GM21515 (cell line): ENCODE results near the gene ZDHHC17.
A peak's percentile ranks its signal among the peaks of the same experiment; 100 is the strongest.
"Not testable (repeated sequence)": the region's sequence is repeated elsewhere in the genome, so short reads cannot be mapped to it uniquely, and the experiment has no call there.

Experiments
- ATAC-seq: cut with Tn5 transposase; IDR thresholded peaks from one replicate; pipeline ENCODE4 v1.9.1; 2021; ENCODE audit not compliant: unreplicated experiment

ZDHHC17 gene, protein sequence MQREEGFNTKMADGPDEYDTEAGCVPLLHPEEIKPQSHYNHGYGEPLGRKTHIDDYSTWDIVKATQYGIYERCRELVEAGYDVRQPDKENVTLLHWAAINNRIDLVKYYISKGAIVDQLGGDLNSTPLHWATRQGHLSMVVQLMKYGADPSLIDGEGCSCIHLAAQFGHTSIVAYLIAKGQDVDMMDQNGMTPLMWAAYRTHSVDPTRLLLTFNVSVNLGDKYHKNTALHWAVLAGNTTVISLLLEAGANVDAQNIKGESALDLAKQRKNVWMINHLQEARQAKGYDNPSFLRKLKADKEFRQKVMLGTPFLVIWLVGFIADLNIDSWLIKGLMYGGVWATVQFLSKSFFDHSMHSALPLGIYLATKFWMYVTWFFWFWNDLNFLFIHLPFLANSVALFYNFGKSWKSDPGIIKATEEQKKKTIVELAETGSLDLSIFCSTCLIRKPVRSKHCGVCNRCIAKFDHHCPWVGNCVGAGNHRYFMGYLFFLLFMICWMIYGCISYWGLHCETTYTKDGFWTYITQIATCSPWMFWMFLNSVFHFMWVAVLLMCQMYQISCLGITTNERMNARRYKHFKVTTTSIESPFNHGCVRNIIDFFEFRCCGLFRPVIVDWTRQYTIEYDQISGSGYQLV

DNA sequence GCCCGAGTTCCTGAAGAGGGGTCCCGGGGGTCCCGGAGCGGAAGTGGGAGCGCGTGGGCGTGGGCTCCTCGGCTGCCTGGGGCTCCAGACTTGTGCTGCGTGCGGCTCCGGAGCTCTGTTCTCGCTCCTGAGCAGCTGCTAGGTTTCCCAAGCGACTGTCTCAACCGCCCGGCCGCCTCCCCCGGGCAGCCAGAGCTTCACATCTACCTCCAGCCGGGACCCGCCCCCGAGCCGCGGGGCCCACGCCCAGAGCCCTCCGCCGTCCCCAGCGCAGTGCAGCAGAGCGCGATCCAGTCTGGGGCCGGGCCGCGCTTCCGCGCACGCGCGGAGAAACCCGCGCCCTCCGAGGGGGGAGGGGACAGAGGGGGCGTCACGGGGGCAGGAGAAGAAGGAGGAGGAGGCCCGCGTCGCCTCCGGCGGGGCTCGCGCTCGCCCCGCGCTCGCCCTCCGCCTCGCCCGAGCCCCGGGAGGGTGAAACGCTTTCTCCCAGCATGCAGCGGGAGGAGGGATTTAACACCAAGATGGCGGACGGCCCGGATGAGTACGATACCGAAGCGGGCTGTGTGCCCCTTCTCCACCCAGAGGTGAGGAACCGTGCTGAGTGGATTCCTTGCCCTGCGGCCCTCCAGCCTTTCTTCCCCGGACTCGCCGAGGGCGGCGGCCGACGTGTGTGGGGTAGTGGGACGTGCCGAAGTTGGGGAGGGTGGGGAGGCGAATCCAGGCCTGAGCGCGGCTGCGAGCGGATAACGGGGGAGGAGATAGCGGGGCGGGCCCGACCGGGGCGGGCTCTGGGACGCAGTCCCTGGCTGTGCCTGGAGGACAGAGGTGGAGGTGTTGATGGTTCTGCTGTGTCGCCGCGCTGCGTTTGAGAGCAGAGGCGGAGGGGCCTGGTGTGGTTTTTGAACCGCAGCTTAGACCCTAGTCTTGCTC is at the start of gene ZDHHC17:
Gene ZDHHC17, plus strand, starts transcription at position 370 of the 930 bp plus-strand sequence. Its CDS starts 122 bp downstream, at position 492.
- ATAC-seq, result peak; percentile 94

DNA sequence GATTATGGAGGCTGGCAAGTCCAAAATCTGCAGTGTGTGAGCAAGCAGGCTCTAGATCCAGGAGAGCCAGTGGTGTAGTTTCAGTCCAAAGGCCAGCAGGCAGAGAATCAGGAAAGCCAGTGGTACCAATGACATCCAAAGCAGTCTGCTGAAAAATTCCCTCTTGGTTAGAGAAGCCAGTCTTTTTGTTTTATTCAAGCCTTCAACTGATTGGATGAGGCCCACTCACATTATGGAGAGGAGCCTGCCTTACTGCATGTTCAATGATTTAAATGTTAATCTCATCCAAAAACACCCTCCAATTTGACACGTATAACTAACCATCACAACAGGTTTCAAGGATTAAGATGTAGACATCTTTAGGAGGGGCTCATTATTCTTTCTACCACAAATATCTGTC is 49.5 kb upstream of the ZDHHC17 start:
- no peak for ATAC-seq

DNA sequence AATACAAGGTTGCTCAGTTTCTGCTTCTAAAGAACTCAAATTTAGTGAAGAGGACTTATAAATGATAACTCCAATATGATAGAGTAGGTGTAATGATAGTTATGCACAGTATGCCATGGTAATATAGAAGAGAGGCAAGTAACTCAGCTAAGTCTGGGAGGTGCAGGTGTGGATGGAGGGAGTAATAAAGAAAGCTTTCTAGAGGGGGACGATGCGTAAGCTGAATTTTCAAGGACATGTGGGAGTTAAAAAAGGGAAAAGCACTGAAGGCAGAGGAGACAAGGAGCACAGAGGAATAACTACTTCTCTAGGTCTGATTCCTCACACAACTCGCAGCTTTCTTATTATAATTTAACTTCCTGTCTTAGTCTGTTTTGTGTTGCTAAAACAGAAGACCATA is 49.1 kb upstream of the ZDHHC17 start:
- ATAC-seq, result no peak

DNA sequence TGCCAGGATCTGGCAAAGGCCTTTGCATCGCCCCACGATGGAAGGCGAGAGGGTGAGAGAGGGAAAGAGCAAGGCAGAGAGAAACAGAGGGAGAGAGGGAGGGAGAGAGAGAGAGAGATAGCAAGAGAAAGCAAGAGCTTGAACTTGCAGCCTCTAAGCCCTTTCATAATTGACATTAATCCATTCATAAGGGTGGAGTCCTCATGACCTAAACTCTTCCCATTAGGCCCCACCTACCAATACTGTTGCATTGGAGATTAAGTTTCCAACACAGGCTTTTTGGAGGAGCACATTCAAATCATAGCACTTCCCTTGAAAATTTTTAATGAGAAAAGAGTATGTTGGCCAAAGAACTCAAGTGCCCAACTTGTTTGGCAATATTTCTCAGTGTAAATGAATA is 48.6 kb upstream of the ZDHHC17 start:
- ATAC-seq, result no peak

DNA sequence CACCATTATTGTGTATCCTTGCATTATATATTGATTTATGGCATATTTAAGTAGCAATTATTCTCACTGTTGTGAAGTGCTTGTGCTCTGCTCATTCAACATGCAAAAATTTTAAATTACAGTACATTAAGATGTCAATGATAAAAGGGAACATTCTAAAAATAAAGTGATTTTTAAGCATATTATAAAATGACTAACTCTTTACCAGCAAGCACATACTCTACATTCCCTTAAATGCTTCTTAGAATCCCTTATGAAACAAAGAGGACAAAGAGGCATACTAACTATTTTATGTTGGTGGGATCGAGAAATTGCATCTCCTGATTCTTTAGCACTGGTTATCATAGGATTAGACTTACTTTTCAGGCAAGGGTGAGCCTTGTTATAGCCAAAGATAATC is 46.6 kb upstream of the ZDHHC17 start:
- ATAC-seq, result no peak

DNA sequence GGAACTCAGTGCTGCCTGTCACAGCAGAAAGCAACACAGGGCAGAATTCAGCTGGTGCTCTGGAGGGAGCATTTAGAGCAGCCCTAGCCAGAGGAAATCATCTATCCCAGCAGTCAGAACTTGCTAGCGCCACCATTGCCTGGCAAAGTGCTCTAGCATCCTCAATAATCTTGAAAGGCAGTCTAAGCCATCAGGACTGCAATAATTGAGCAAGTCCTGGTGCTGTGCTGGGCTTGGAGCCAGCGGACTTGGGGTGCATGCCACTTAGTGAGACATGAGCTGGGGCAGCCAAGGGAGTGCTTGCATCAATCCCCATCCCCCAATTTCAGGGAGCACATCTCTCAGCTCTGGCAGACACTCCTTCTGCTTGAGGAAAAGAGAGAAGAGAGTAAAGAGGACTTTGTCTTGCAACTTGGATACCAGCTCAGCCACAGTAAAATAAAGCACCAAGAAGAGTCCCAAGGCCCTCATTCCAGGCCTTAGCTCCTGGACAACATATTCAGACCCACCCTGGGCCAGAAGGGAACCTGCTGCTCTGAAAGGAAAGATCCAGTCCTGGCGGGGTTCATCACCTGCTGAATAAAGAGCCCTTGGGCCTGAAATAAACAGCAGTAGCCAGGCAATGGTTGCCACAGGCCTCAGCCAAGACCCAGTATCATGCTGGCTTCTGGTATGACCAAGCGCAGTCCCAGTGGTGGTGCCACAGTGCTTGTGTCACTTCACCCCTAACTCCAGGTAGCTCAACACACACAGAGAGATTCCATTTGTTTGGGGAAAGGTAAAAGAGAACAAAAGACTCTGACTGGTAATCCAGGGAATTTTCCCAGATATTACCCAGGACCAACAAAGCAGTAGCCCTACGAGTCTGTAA is 44.5 kb upstream of the ZDHHC17 start:
- ATAC-seq, result no peak

DNA sequence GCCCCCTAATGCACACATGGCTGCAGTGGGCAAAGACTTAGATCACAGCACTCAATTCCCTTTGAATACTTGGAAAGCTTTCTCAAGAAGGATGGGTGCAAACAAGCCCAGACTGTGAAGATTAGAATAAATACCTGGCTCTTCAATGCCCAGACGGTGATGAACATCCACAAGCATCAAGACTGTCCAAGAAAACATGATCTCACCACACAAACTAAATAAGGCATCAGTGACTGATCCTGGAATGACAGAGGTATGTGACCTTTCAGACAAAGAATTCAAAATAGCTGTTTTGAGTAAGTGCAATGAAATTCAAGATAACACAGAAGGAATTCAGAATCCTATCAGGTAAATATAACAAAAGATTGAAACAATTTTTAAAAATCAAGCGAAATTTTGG is 43.8 kb upstream of the ZDHHC17 start:
- no peak for ATAC-seq

DNA sequence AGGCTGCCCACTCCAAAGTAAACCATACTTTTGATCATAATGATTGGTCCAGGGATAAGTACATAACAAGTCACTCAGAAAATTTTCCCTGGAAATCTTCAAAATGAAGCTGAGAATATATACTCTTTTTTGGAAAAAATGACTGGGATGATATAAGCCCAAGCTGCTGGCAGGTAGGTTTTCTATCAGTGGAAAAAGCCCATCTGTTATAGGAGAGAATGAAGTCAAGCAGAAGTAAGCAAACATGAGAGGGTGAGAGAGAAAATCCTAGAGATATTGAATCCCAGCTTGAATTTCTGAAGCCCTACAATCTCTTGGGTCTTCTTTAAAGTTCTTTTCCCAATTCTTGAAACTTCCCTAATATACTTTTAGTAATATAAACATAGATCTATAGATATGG is 37.3 kb upstream of the ZDHHC17 start:
- no peak for ATAC-seq

DNA sequence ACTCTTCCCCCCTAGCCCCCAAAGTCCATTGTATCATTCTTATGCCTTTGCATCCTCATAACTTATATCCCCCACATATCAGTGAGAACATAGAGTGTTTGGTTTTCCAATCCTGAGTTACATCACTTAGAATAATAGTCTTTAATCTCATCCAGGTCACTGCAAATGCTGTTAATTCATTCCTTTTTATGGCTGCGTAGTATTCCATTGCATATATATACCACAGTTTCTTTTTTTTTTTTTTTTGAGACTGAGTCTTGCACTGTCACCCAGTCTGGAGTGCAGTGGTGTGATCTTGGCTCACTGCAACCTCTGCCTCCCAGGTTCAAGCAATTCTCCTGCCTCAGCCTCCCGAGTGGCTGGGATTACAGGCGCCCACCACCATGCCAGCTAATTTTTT is 31.7 kb upstream of the ZDHHC17 start:
- ATAC-seq, result not testable (repeated sequence)

DNA sequence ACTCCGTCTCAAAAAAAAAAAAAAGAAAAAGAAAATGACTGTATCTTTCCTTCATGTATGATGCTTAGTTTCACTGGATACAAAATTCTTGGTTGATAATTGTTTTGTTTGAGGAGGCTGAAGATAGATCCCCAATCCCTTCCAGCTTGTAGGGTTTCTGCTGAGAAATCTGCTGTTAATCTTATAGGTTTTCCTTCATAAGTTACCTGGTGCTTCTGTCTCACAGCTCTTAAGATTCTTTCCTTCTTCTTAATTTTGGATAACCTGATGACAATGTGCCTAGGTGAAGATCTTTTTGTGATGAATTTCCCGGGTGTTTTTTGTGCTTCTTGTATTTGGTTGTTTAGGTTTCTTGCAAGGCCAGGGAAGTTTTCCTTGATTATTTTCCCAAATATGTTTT is 26.2 kb upstream of the ZDHHC17 start:
- ATAC-seq, result not testable (repeated sequence)

DNA sequence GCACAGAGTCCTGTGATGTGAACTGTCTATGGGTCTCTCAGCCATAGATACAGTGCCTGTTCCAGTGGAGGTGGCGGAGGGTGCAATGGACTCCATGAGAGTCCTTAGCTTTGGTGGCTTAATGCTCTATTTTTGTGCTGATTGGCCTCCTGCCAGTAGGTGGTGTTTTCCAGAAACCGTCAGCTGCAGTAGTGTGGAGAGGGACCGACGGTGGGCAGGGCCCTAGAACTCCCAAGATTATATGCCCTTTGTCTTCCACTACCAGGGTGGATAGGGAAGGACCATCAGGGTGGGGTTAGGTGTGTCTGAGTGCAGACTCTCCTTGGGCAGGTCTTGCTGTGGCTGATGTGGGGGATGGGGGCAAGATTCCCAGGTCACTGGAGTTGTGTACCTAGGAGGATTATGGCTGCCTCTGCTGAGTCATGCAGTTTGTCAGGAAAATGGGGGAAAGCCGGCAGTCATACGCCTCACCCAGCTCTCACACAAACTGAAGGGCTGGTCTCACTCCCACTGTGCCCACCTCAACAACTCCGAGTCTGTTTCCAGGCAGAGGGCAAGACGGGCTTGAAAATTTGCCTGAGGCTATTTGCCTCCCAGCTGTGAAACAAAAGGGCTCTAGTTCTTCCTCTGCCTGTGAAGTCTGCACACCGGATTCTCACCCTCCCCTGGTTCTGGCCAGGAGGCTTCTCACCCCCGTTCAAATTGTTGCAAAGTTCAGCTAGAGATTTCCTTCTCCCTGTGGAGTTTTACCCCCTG is 24.9 kb upstream of the ZDHHC17 start:
- ATAC-seq, result no peak

DNA sequence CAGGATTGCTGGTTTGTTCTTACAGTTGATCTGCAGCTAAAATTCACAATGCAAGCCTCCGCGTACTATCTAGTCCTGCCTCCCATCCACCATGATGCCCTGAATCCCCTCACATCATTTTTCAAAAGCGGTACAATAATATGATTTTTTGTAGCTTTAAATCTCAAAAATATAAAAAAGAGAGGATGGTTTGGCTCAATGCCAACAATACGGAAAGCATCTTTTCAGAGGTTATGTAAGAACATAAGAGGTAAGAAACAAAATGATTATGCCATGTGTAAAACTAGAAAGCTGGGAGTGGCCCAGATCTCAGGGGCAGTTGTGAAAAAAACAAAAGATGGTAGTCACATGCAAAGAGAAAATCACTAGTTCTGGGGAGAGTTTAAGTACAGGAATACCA is 24.0 kb upstream of the ZDHHC17 start:
- no peak for ATAC-seq

DNA sequence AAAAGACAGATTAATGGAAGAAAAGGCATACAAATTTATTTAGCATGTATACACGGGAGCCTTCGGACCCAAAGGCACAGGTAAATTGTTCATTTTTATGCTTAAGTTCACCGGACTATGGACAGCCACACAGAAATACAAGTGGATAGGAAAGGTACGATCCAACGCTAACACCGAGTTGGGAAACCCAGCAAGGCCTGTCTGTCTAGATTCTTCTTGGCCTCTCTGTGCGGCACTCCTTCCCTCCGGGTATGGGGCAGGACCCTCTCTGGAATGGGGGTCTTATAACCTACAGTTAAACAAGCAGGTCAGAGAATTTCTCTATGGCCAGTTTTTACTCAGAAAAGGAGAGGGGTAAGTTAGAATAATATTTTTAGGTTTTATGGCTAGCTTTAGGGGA is 23.4 kb upstream of the ZDHHC17 start:
- no peak for ATAC-seq

DNA sequence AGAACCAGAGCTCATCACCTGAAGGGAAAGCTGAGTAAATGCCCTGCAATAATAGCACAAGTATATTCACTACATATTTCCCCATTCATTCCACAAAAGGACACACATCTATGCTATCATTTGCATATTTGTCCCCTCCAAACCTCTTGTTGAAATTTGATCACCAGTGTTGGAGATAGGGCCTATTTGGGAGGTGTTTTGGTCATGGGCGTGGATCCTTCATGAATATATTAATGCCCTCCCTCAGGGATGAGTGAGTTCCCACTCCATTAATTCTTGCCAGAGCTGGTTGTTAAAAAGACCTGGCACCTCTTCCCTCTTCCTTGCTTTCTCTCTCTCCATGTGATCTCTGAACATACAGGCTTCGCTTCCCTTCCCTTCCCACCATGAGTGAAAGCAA is 18.6 kb upstream of the ZDHHC17 start:
- ATAC-seq, result no peak

DNA sequence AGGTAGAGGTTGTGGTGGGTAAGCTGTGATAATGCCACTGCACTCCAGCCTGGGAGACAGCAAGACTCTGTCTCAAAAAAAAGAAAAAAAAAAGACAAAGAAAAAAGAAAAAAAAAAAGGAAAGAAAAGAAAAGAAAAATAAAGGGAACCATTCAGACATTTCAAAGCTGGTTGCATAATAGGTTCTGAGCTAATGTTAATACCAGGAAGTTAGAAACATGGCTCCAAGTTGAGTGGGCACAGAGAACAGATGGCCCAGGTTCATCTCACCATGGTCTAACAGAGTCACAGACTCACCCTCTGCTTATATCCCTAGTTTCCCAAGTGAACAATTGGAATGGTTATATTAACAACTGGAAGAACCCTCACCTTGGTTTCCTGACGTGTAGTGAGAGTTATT is 17.4 kb upstream of the ZDHHC17 start:
- ATAC-seq, result no peak

DNA sequence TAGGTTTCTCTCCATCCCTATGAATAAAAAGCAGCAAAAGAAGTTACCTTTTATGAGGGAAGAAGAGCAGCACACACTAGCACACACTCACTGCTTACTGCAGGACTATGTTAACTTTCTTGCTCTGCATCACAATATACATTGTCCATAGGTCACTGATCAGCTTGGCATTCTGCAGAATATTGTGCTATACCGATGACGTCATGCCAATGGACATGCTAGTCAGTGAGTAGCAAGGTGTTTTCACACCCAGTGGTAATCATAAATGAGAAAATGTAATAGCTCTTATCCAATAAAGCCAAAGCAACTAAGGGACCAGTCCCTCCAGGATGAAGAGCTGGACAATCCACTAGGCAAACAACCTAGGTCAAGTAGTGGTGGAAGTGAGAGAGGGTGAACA is 16.7 kb upstream of the ZDHHC17 start:
- ATAC-seq, result no peak

DNA sequence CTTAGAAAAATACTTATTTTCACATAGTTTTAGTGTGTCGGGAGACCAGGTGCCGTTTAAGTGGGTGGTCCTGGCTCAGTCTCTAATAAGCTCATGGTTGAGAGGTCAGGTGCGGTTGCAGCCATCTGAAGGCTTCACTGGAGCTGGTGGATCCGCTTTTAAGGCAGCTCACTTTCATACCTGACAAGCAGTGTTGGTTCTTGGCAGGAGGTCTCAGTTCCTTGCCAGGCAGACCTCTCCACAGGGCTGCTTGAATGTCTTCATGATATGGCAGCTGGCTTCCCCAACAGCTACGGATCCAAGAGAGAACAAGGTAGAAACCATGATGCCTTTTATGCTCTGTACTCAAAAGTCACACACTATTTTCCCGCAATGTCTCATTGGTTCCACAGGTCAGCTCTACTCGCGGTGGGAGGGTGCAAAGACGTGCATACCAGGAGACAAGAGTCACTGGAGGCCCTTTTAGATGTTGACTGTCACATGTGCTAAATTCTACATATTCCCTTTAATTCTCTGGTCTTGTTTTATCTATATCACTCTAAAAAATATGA is 8.0 kb upstream of the ZDHHC17 start:
- ATAC-seq, result no peak

DNA sequence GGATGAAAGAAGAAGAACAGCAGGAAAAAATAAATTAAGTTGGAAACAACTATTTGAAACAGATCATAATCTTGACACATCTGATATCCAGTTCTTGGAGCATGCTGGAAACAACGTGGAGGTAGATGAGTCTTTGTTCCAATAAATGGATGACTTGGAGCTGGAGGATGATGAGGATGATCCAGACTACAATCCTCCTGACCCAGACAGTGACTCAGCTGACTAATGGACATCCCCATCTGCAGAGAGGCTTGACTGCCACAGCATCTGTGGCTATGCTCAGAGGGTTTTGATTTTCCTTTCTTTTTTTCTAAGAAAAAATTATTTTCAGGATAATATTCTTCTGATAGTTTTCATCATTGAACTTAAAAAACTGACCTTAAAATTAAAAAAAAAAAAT is 6.2 kb upstream of the ZDHHC17 start:
- ATAC-seq, result no peak

DNA sequence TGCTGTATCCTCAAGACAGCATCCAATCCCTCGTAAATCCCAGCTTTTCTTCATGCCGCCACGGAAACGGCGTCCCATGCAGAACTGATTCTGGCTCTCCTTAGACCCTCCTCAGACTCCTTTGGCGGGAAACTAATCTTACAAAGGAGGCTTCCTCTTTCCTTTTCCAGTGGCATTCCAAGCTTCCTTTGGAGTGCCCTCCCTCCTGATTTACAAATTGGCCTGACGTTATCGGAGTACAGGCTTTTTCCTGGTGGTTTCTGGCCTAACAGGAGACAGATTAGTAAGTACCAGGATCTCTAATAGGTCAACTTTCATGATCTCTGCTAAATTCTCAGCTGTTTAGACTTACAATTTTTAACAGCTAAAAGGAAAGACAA is 1.3 kb upstream of the ZDHHC17 start:
- ATAC-seq, result no peak

DNA sequence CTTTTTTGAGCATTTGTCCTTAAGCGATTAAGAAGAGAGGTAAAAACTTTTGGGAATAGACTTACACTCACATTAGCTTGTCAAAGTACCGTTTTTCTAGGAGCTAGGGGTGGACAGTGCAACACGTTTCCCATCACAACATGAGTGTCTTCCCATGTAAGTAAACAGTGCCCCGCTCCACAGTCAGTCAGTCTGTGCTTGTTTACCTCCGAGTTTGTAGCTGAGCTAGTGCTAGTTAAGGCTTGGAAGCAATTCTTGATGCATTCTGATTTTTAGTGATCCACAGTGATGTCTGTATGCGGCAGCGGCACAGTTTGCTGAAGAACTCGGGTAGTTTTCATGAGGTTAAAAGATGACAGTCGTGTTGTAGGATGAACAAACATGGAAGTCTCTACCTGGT is 941 bp downstream of the ZDHHC17 start:
- no peak for ATAC-seq
